NCI-H2171 (cell line): ENCODE results near the gene ADD1.
"Not testable (repeated sequence)": the region's sequence is repeated elsewhere in the genome, so short reads cannot be mapped to it uniquely, and the experiment has no call there.

ENCODE experiments used
- DNase-seq: peaks from one replicate; lab custom pipeline; 2025; lab: John Stamatoyannopoulos, UW

Gene ADD1

GRCh38 chr4:2922453-2923101, 78.9 kb downstream of the ADD1 start:
- DNase-seq, result not testable (repeated sequence)

- DNase-seq, result no peak
Measured at GRCh38 chr4:2923141-2923551, 79.5 kb downstream of the ADD1 start.

GRCh38 chr4:2923668-2924173, 80.1 kb downstream of the ADD1 start:
- no peak for DNase-seq

GRCh38 chr4:2924286-2924685, 80.6 kb downstream of the ADD1 start:
- DNase-seq, result no peak

GRCh38 chr4:2924765-2925301, 81.2 kb downstream of the ADD1 start:
- no peak for DNase-seq

- no peak for DNase-seq
Measured at GRCh38 chr4:2925496-2925895, 81.9 kb downstream of the ADD1 start.

- DNase-seq, result no peak
Measured at GRCh38 chr4:2925931-2926860, 82.6 kb downstream of the ADD1 start.

GRCh38 chr4:2927016-2927695, 83.5 kb downstream of the ADD1 start:
- DNase-seq, result no peak

GRCh38 chr4:2927696-2928075, 84.0 kb downstream of the ADD1 start:
- no peak for DNase-seq

- no peak for DNase-seq
Measured at GRCh38 chr4:2928242-2929176, 84.9 kb downstream of the ADD1 start.

GRCh38 chr4:2929469-2929868, 85.8 kb downstream of the ADD1 start:
- no peak for DNase-seq

GRCh38 chr4:2930135-2930757, 86.6 kb downstream of the ADD1 start:
- no peak for DNase-seq

GRCh38 chr4:2930758-2931511, 87.3 kb downstream of the ADD1 start:
- no peak for DNase-seq

- no peak for DNase-seq
Measured at GRCh38 chr4:2931512-2932301, 88.1 kb downstream of the ADD1 start.

- DNase-seq, result no peak
Measured at GRCh38 chr4:2932321-2932950, 88.8 kb downstream of the ADD1 start.

GRCh38 chr4:2932951-2933565, 89.4 kb downstream of the ADD1 start:
- no peak for DNase-seq

- DNase-seq, result no peak
Measured at GRCh38 chr4:2933566-2934076, 90.0 kb downstream of the ADD1 start.
